GM12878 (cell line): ENCODE measurements around the gene ABCA7. TPM values are rescaled to one million over a fixed set of nuclear protein-coding genes. Genes with fewer than 3 reads are reported as not detected.

Experiments used
- CHD2 ChIP-seq: IDR thresholded peaks from 2 replicates; pipeline ENCODE4 v1.6.1; 2011; ENCODE audit warnings: low read depth, low read length, improper control_type of control experiment, borderline replicate concordance
- HCFC1 ChIP-seq: fragments of 150-350 bp; IDR thresholded peaks from 2 replicates; pipeline ENCODE4 v1.6.1; 2014; ENCODE audit warnings: low read length
- RFX5 ChIP-seq: IDR thresholded peaks from 2 replicates; pipeline ENCODE4 v1.6.1; 2011; ENCODE audit warnings: low read depth, low read length, improper control_type of control experiment
- SMAD5 ChIP-seq: IDR thresholded peaks from 2 replicates; pipeline ENCODE4 v1.6.1; 2016; ENCODE audit warnings: antibody characterized with exemption, low read depth
- WRNIP1 ChIP-seq: IDR thresholded peaks from 2 replicates; pipeline ENCODE4 v1.6.1; 2011; ENCODE audit warnings: low read depth, low read length, improper control_type of control experiment, borderline replicate concordance
- polyA plus RNA-seq, 11 experiments: library from polyadenylated mRNA; depleted of rRNA in 4 of 11; unstranded in 6 of 11; stranded (reverse) in 5 of 11; fragments of >200 nt; fragmentation: Nextera tagmentation in 4 of 11; fragmentation: Illumina TruSeq in 1 of 11; extraction: Ambion mirVana in 4 of 11; extraction: Trizol in 1 of 11; gene quantifications; 1 replicate in 1 of 11; 2 replicates in 10 of 11; pipeline versions ENCODE4 v1.2.1 to v1.2.3, GENCODE V29; 2011 to 2016; ENCODE audit warnings: inconsistent platforms in 2 of 11, missing spikeins in 2 of 11, low read depth in 1 of 11
- total RNA-seq, 4 experiments: library from RNA; depleted of rRNA in 3 of 4; stranded (reverse); fragments of >200 nt in 3 of 4; fragmentation: Illumina TruSeq in 1 of 4; extraction: Trizol in 1 of 4; gene quantifications; 2 replicates each; pipeline versions ENCODE4 v1.2.1 to v1.2.3, GENCODE V29; 2013 to 2021
- TF ChIP-seq, protein P1 (sequence below): fragments of 450-650 bp; IDR thresholded peaks from 2 replicates; pipeline ENCODE4 v1.6.1; 2016; ENCODE audit warnings: mild to moderate bottlenecking, moderate library complexity, borderline replicate concordance
- TF ChIP-seq, protein P2 (sequence below): fragments of 450-650 bp; IDR thresholded peaks from 2 replicates; pipeline ENCODE4 v1.6.1; 2017; ENCODE audit warnings: mild to moderate bottlenecking

Gene ABCA7
- total and polyA plus RNA-seq, 10 of the 15 experiments (the other 5 are each of a cell fraction or from before 2014, with no cell fraction given), result 1.0 to 49.5 (median 14.8) TPM

- TF ChIP-seq, protein P1, sequence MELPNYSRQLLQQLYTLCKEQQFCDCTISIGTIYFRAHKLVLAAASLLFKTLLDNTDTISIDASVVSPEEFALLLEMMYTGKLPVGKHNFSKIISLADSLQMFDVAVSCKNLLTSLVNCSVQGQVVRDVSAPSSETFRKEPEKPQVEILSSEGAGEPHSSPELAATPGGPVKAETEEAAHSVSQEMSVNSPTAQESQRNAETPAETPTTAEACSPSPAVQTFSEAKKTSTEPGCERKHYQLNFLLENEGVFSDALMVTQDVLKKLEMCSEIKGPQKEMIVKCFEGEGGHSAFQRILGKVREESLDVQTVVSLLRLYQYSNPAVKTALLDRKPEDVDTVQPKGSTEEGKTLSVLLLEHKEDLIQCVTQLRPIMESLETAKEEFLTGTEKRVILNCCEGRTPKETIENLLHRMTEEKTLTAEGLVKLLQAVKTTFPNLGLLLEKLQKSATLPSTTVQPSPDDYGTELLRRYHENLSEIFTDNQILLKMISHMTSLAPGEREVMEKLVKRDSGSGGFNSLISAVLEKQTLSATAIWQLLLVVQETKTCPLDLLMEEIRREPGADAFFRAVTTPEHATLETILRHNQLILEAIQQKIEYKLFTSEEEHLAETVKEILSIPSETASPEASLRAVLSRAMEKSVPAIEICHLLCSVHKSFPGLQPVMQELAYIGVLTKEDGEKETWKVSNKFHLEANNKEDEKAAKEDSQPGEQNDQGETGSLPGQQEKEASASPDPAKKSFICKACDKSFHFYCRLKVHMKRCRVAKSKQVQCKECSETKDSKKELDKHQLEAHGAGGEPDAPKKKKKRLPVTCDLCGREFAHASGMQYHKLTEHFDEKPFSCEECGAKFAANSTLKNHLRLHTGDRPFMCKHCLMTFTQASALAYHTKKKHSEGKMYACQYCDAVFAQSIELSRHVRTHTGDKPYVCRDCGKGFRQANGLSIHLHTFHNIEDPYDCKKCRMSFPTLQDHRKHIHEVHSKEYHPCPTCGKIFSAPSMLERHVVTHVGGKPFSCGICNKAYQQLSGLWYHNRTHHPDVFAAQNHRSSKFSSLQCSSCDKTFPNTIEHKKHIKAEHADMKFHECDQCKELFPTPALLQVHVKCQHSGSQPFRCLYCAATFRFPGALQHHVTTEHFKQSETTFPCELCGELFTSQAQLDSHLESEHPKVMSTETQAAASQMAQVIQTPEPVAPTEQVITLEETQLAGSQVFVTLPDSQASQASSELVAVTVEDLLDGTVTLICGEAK, result no peak
- 0 out of 2 replicates have a peak, but pooled peaks have one; percentile 30 for TF ChIP-seq RFX5
- TF ChIP-seq HCFC1, result no peak
- peak; percentile 92 for TF ChIP-seq CHD2
- no peak for TF ChIP-seq SMAD5
- no peak for TF ChIP-seq WRNIP1
- TF ChIP-seq, protein P2, sequence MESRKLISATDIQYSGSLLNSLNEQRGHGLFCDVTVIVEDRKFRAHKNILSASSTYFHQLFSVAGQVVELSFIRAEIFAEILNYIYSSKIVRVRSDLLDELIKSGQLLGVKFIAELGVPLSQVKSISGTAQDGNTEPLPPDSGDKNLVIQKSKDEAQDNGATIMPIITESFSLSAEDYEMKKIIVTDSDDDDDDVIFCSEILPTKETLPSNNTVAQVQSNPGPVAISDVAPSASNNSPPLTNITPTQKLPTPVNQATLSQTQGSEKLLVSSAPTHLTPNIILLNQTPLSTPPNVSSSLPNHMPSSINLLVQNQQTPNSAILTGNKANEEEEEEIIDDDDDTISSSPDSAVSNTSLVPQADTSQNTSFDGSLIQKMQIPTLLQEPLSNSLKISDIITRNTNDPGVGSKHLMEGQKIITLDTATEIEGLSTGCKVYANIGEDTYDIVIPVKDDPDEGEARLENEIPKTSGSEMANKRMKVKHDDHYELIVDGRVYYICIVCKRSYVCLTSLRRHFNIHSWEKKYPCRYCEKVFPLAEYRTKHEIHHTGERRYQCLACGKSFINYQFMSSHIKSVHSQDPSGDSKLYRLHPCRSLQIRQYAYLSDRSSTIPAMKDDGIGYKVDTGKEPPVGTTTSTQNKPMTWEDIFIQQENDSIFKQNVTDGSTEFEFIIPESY, result no peak
These were observed 767 bp downstream of the ABCA7 start (continued) for GRCh38 chr19:1040476-1041271.
